HCEC 1CT (cell line): ENCODE results near the gene GMDS.

Experiments
- DNase-seq: peaks from one replicate; pipeline ENCODE4 v3.0.0-alpha.2; 2017

Gene GMDS

GRCh38 chr6:1820165-1820564, 425.2 kb downstream of the GMDS start:
- peak; percentile 51 for DNase-seq

DNA sequence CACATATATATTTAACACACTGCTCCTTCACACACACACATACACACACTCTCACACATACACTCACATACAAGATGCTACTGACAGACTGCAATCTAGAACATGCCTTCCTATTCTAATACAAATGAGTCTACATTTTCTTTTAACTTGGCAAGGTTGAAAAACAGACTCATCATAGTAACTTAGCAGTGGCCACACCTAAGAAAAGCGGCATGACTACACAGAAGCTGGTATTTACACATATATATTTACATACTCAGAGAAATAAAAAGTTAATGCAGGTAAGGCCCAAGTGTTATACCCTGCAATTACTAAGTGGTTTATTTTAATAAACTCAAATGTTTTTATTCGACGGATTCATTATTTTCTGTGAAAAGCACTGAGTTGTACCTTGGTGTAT, 426.4 kb downstream of the GMDS start:
- no peak for DNase-seq

- no peak for DNase-seq
Observed at GRCh38 chr6:1817033-1817761, 428.2 kb downstream of the GMDS start.

GRCh38 chr6:1815827-1816452, 429.5 kb downstream of the GMDS start:
- no peak for DNase-seq

DNA sequence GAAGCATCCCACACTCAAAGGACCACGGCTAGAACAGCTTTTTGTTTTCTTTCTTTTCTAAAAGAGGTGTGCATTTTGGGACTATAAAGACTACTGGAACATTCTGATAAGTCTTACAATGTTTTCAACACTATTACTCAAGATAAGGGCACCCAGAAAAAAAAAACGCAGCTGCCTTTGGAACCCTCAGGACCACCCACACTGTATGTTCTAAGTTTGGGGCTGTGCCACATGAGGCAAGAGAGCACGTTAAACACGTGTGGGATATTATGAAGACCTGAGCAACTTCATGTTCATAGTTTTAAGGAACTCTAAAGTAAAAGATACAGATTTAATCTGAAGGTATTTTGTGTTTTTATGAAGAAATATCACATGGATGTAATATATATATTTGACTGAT, 431.1 kb downstream of the GMDS start:
- DNase-seq = no peak

- DNase-seq = no peak
Observed at GRCh38 chr6:1812487-1812886, 432.9 kb downstream of the GMDS start.

- no peak for DNase-seq
Observed at GRCh38 chr6:1812034-1812433, 433.4 kb downstream of the GMDS start.

DNA sequence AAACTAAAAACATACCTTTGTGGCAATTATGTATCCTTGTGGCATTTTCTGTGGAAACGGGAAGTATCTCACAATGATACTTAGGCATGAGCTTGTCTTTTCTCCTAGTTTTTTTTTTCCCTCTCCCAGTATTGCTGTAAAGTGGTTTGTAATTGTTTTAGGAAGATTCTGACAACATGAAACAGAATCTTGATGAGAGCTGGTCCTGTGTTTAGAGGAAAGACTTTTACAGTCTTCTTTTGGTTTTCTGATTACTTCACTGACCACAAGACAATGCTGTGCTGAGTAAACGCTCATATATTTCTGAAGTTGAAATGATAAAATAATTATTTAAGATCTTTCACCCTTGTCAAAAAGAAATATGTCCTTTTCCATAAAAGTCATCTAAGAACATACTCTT, 434.5 kb downstream of the GMDS start:
- no peak for DNase-seq

DNA sequence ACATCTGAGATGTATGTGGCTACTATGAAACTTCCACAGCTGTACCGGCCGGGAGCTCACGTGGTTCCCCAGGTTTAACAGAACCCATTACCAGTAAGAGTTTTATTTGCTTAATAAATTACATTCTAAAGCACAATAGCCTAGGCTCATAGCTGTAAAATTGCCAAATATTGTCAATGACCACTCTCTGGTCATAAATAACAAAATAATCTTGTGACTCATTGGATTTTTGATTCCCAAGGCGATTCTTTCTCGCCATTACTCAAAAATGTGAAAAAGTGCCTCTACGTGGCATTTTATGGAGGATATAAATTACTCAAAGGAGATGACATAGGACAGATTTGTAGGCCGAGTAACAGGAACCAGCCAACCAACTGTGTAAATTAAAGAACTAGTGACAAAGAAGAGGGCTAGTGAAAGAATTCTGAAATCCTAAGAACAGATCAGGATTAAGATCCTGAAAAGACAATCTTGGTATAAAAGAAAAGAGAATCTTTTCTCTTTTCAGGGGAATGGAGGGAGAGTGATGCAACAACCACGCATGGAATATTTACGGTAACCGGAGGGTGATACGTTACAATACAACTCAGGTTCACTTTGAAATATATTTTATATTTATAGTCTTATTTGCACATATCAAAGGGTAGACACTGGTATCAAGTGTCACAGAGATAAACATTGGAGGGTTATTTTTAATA, 436.0 kb downstream of the GMDS start:
- DNase-seq = no peak

DNA sequence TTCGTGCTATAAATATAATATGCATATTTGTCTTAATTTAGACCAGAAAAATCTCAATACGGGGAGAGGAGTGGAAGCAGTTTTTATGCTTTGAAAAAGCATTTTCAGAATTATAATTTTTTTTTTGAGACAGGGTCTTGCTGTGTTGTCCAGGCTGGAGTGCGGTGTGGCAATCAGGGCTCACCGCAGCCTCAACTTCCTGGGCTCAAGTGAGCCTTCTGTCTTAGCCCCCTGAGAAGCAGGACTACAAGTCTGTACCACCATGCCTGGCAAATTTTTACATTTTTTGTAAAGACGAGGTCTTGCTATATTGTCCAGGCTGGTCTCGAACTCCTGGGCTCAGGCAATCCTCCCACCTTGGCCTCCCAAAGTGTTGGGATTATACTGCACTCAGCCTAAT, 438.5 kb downstream of the GMDS start:
- DNase-seq = no peak

GRCh38 chr6:1802491-1803395, 442.7 kb downstream of the GMDS start:
- no peak for DNase-seq

GRCh38 chr6:1801401-1801800, 444.0 kb downstream of the GMDS start:
- DNase-seq = no peak

- no peak for DNase-seq
Observed at GRCh38 chr6:1800845-1801244, 444.6 kb downstream of the GMDS start.

DNA sequence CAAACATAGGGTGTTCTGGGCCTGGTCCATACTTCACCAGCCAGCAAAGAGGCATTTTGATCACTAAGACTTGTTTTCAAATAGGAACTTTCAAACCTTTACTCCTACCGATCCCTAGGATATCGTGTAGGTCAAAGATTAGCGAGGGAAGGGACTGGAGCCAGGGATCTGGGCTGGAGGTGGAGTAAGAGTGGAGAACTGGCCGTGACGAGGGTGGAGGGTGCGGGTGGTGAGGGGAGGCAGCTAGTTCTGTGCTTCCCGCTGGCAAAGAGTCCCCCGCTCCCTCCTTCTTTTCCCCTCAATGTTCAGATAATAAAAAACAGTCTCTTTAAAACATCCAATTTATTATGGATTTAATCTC, 446.5 kb downstream of the GMDS start:
- DNase-seq = no peak

DNA sequence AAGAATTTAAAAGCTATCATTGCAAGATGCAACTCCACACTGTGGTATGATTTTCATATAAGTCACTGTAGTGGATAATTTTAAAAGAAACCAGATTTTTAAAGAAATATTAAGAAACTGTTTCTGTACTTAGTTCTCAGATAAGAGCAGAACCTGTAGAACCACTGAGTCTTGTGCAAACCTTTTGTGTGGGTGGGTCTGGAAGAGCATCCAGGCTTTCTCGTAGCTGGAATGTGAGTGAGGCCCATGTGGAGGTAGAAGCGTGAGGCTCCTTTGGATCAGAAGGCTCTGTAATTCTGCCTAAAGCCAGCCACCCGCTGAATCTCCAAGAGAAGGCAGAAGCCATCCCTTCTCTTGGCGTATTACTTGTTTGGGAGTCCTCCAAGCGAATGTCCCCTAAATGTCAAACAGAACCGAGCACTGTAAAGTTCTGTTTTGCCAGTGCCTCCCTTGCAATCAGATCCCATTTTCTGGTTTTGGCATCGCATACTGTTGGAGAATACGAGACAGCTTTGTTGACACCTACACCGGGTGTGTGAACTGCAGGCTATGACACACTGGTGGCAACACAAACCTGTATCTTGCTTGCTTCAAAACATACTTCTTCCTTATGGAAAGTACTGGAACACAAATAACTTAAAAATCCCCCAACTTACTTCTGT, 447.0 kb downstream of the GMDS start:
- no peak for DNase-seq

DNA sequence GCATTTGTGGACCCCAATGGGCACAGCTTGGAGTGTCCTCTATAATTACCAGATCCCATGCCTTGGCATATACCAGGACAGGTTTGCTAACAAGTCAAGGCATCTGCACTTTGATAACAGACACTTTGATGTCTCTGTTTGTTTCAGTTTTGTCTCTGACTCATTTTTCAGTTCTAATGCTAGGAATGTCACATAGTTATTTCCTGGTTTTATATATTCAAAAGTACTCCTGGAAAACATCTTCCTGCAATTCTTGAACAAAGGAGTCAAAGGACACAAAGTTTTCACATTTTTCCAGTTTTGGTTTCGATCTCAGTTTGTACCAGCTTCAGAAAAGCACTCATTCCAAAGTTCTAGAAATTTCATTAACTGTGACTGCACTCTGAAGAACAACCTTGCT, 447.6 kb downstream of the GMDS start:
- peak; percentile 13 for DNase-seq

DNA sequence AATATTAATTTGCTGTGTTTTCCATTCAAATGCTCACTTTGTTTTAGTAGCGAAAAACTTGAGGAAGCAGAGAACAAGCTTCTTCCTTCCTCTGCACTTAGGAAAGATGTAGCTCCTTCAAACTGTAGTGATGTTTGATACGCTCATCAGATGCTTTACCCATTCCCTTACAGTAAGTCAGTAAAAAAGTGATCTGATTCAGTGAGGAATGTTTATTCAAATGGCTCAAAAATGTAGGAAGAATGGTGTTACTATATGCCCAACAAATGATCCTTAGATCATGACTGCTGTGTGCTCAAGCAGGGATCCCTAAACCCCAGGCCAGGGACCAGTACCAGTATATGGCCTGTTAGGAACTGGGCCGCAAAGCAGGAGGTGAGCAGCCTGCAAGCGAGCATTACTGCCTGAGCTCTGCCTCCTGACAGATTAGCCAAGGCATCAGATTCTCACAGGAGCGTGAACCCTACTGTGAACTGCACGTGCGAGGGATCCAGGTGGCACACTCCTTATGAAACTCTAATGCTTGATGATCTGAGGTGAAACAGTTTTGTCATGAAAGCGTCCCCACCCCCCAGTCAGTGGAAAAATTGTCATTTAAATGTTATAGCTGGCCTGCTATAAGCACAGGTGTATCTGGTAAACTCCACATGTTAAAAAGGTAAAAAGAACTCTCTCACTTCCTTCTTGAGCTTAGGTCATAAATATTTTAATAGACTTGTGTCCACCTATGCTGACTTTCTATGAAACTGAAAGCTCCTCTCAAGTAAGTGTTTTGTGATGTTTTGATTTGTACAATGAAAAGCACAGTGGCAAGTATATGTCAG, 448.5 kb downstream of the GMDS start:
- DNase-seq = no peak

GRCh38 chr6:1795910-1796309, 449.5 kb downstream of the GMDS start:
- DNase-seq = no peak

DNA sequence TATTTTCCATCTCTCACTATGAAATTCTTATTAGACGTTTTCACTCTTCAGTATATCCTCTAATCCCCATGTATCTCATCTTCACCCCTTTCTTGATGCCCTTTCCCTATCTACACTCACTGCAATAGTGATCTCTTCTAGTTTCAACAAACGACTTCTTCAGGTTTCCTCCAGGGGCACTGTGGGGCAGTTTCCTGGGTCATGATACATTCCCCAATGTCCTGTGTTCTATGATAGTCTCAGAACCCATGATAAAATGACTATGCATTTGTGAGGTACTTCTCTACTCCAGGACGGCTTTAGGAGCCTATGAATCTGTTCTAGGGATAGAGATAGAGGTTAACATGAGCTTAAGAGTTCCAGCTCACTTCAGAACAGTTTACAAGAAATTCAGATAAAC, 452.4 kb downstream of the GMDS start:
- peak; percentile 28 for DNase-seq

GRCh38 chr6:1790684-1791083, 454.7 kb downstream of the GMDS start:
- DNase-seq = no peak

DNA sequence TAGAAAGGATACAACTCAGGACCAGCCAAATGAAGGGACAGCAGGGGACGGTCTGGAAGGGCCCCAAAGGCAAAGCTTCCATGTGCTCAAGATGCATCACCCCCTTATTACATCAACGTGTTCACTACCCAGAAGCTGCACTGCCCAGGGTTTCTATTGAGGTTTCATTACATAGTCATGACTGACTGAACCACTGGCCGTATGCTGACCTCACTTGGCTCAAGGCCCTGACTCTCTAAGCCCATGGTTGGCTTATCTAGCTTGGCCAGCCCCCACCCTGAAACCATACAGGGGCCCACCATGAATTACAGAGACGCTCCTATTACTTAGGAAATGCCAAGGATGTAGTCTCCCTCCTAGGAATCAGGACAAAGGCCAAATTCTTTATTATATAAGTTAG, 456.3 kb downstream of the GMDS start:
- peak; percentile 13 for DNase-seq

GRCh38 chr6:1787894-1788293, 457.5 kb downstream of the GMDS start:
- peak; percentile 35 for DNase-seq
